Ovary (tissue), 9 donors: ENCODE data around the gene RBM23. TPM values are rescaled to one million over a fixed set of nuclear protein-coding genes. Genes with fewer than 3 reads are reported as not detected.
"Not testable (repeated sequence)": the region's sequence is repeated elsewhere in the genome, so short reads cannot be mapped to it uniquely, and the experiment has no call there.

Experiments
- DNase-seq, 5 donors: peaks; one replicate each; pipeline ENCODE4 v3.0.0-alpha.2; 2019 to 2020
- H3K27ac ChIP-seq, 2 donors: fragments of 200-600 bp; one replicate each; pipeline versions ENCODE4 v1.5.1 to v1.8.0; 2019 to 2022
- H3K27me3 ChIP-seq: fragments of 200-600 bp; one replicate; pipeline ENCODE4 v1.8.0; 2022
- H3K36me3 ChIP-seq: fragments of 200-600 bp; sonication (generic); one replicate; pipeline ENCODE4 v1.5.1; 2019
- H3K4me1 ChIP-seq: one replicate; pipeline ENCODE4 v1.8.1; 2013; ENCODE audit warnings: mild to moderate bottlenecking, moderate library complexity; ENCODE audit not compliant: insufficient read depth
- H3K4me3 ChIP-seq: fragments of 200-600 bp; sonication (generic); one replicate; pipeline ENCODE4 v1.5.1; 2017
- H3K9me3 ChIP-seq, 2 donors: fragments of 200-600 bp in 1 of 2; sonication (generic) in 1 of 2; one replicate each; pipeline versions ENCODE4 v1.5.1 to v1.8.1; 2013 to 2019; ENCODE audit warnings: mild to moderate bottlenecking in 1 of 2, moderate library complexity in 1 of 2
- EP300 ChIP-seq: sonication (generic); formaldehyde crosslinking; IDR thresholded peaks from one replicate; pipeline ENCODE4 v1.6.1; 2017; ENCODE audit warnings: antibody characterized with exemption
- POLR2A ChIP-seq: fragments of 450-650 bp; IDR thresholded peaks from one replicate; pipeline ENCODE4 v1.6.1; 2017; ENCODE audit warnings: antibody characterized with exemption, mild to moderate bottlenecking, moderate library complexity
- WGBS, 3 donors: extraction: QIAGEN DNeasy Blood & Tissue Kit in 1 of 3; methylation state at CpG; one replicate each; pipeline versions ENCODE4 v1.1.5 to v1.1.7; 2013 to 2017; 5-methylcytosine and 5-hydroxymethylcytosine counted together
- intact Hi-C, 4 donors: fragments of 100-400 bp; cut with DNase I; formaldehyde crosslinking; loops; one replicate each; pipeline versions ENCODE4 v1.11.0 to v1.15.1; 2022 to 2023
- polyA plus RNA-seq, 2 donors: library from polyadenylated mRNA; stranded (reverse); fragments of 200-250 nt in 1 of 2; fragments of 350-450 nt in 1 of 2; fragmentation: Illumina TruSeq in 1 of 2; extraction: RNeasy Lipid Tissue Mini Kit (QIAGEN cat#74804) in 1 of 2; gene quantifications; one replicate each; pipeline ENCODE4 v1.2.3, GENCODE V29; 2013 to 2014
- total RNA-seq, 7 donors: library from RNA; depleted of rRNA in 2 of 7; stranded (reverse); fragments of >200 nt in 2 of 7; fragmentation: NEBNext Ultra II Directional in 3 of 7; extraction: Animal tissue kit (Norgen Biotek cat#: 25700) in 3 of 7; gene quantifications; one replicate each; pipeline versions ENCODE4 v1.1.0 to v1.2.4, GENCODE V29; 2016 to 2023
- TF ChIP-seq, protein P1 (sequence below), 3 donors: fragments of 450-650 bp in 2 of 3; fragments of 200-600 bp in 1 of 3; IDR thresholded peaks; one replicate each; pipeline versions ENCODE4 v1.5.1 to v1.8.0; 2016 to 2022; ENCODE audit warnings: antibody characterized with exemption in 3 of 3, mild to moderate bottlenecking in 1 of 3
- donor health status: DM: no; HTN: no; CAD: no; lungs with moderate emphysema.
- donor health status: DM: no; HTN: no; CAD: no.
- donor health status: Bipolar disorder and iron deficiency.
- donor health status: DM: yes; HTN: yes; CAD: no.
- donor health status: DM: no; HTN: no; CAD: no.
- donor health status: DM: yes; HTN: yes; CAD: no.

RBM23 gene
- total and polyA plus RNA-seq, 9 donors = 57.0 to 244 (median 105) TPM

DNA sequence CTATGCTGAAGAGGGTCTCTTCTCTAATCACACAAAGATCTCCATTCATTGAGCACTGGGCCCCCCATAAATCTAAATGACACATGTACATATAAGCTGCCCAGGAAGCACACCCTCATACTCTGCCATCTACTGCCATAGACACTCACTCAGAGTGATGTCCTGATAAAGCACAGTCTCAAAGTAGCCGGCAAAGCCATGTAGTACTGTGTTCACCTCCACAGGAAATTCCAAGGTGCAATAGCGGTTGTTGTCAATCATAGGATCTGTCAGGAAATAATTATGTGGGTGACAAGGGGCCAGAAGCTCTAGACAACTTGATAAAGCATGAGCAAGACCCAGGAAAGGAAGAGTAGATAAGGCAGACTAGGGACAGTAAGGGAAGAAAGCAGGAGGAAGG lies 3.3 kb upstream of the RBM23 start:
- TF ChIP-seq, protein P1, sequence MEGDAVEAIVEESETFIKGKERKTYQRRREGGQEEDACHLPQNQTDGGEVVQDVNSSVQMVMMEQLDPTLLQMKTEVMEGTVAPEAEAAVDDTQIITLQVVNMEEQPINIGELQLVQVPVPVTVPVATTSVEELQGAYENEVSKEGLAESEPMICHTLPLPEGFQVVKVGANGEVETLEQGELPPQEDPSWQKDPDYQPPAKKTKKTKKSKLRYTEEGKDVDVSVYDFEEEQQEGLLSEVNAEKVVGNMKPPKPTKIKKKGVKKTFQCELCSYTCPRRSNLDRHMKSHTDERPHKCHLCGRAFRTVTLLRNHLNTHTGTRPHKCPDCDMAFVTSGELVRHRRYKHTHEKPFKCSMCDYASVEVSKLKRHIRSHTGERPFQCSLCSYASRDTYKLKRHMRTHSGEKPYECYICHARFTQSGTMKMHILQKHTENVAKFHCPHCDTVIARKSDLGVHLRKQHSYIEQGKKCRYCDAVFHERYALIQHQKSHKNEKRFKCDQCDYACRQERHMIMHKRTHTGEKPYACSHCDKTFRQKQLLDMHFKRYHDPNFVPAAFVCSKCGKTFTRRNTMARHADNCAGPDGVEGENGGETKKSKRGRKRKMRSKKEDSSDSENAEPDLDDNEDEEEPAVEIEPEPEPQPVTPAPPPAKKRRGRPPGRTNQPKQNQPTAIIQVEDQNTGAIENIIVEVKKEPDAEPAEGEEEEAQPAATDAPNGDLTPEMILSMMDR (IDR thresholded peaks at IDR 0.05) = no peak
- no peak for TF ChIP-seq POLR2A
- no peak for TF ChIP-seq EP300
- 82 to 89% (median 84%) methylated on average over 2 of the region's 2 CpGs for WGBS, 3 donors
- peaks cover 5% of the 10 kb centered on the region for H3K4me1 ChIP-seq
- no peaks in the 10 kb centered on the region for H3K36me3 ChIP-seq
- no peak overlapping the region for H3K27ac ChIP-seq
- no peaks in the 10 kb centered on the region for H3K27me3 ChIP-seq
- H3K4me3 ChIP-seq = no peak overlapping the region
- intact Hi-C loops = no loop called here
- no peak for DNase-seq
- H3K9me3 ChIP-seq = no peaks in the 10 kb centered on the region

DNA sequence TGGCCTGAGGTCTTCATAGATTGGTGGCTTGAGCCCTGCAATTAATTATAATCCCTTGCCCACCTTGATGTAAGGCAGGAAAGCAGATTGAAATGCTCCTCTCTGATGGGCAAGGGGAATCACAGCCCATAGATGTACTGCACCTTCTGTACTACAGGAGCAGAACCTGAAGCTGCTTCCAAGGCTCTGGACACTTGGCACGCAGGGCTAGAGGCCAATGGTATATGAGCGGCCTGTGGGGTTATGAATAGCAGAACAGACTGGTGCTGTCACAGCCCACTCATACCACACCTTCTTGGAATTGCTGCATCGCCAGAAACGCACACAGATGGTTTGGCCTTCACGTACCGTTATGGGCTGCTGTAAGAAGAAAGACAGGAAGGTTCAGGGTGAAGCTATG lies 1.7 kb upstream of the RBM23 start:
- intact Hi-C loops = no loop called here
- no peaks in the 10 kb centered on the region for H3K9me3 ChIP-seq
- DNase-seq = no peak
- no peaks in the 10 kb centered on the region for H3K27me3 ChIP-seq
- H3K4me3 ChIP-seq = no peak overlapping the region
- peaks cover 6% of the 10 kb centered on the region for H3K4me1 ChIP-seq
- WGBS, 3 donors = 75 to 85% (median 78%) methylated on average over 6 of the region's 6 CpGs
- no peaks in the 10 kb centered on the region for H3K36me3 ChIP-seq
- TF ChIP-seq EP300 (no peak), POLR2A (no peak)
- TF ChIP-seq, protein P1 (IDR thresholded peaks at IDR 0.05) = no peak
- no peak overlapping the region for H3K27ac ChIP-seq

DNA sequence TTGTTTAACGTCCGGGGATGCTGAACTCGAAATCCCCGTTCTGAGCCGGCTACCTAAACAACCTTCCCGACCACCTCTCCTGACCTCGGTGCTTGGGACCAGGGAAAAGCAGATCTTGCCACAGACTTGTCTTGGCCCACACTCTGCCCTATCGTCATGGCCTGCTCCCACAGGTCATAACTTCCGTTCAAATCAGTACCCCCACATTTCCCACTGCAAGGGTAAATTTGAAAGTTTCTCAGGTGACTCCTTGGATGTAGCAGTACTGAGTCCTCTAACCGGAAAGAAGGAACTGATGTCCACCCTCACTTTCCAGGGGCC lies 612 bp upstream of the RBM23 start:
- Histone ChIP-seq H3K27ac (peak overlapping the region; percentile 68 to 100), H3K27me3 (no peaks in the 10 kb centered on the region), H3K36me3 (no peaks in the 10 kb centered on the region), H3K9me3 (no peaks in the 10 kb centered on the region), H3K4me1 (peaks cover 6% of the 10 kb centered on the region), H3K4me3 (peak overlapping the region; percentile 40)
- TF ChIP-seq, protein P1 (IDR thresholded peaks at IDR 0.05) = no peak
- no peak for TF ChIP-seq POLR2A
- TF ChIP-seq EP300 = no peak
- WGBS, 3 donors = 7 to 10% (median 8%) methylated on average over 10 of the region's 10 CpGs
- DNase-seq = no peak
- intact Hi-C loops = no loop called here

DNA sequence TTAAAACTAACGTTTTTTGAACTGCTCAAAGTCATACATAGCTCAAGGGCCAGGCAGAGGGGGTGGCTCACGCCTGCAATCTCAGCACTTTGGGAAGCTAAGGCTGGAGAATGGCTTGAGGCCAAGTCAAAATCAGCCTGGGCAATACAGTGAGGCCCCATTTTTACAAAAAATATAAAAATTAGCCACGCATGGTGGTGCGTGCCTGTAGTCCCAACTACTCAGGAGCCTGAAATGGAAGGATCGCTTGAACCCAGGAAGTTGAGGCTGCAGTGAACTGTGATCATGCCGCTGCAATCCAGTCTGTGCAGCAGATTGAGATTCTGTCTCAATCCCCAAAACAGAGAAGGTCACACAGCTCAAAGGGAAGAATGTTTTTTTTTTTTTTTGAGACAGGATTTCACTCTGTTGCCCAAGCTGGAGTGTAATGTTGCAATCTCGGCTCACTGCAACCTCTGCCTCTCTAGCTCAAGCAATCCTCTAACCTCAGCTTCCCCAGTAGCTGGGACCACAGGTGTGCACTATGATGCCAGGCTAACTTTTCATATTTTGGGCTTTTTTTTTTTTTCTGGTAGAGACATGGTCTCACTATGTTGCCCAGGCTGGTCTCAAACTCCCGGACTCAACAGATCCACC lies 2.9 kb downstream of the RBM23 start:
- H3K27ac ChIP-seq = no peak overlapping the region
- WGBS, 3 donors = 79 to 80% (median 80%) methylated on average over 8 of the region's 8 CpGs
- H3K4me3 ChIP-seq = no peak overlapping the region
- no peaks in the 10 kb centered on the region for H3K27me3 ChIP-seq
- TF ChIP-seq POLR2A = no peak
- H3K4me1 ChIP-seq = peaks cover 6% of the 10 kb centered on the region
- DNase-seq = no peak
- intact Hi-C loops = no loop called here
- no peaks in the 10 kb centered on the region for H3K36me3 ChIP-seq
- H3K9me3 ChIP-seq = no peaks in the 10 kb centered on the region

DNA sequence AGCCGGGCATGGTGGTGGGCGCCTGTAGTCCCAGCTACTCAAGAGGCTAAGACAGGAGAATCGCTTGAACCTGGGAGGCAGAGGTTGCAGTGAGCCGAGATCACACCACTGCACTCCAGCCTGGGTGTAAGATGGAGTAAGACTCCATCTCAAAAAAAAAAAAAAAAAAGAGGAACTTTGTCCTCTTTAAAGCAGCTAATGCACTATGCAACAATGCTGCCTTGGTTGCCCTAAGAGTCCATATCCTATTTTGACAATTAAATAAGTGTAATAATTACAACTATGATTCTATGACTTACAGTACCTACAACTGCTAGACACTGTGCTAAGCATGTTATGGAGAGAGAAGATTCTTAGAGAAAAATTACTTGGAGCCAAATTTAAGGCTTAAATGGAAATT lies 4.1 kb downstream of the RBM23 start:
- intact Hi-C loops, H3K36me3 ChIP-seq, H3K4me3 ChIP-seq, H3K4me1 ChIP-seq, H3K27ac ChIP-seq, H3K27me3 ChIP-seq, DNase-seq, H3K9me3 ChIP-seq: not testable (repeated sequence)
- 88 to 97% (median 95%) methylated on average over 4 of the region's 4 CpGs for WGBS, 3 donors
